ENCODE data around the gene TMEM94.

DNA sequence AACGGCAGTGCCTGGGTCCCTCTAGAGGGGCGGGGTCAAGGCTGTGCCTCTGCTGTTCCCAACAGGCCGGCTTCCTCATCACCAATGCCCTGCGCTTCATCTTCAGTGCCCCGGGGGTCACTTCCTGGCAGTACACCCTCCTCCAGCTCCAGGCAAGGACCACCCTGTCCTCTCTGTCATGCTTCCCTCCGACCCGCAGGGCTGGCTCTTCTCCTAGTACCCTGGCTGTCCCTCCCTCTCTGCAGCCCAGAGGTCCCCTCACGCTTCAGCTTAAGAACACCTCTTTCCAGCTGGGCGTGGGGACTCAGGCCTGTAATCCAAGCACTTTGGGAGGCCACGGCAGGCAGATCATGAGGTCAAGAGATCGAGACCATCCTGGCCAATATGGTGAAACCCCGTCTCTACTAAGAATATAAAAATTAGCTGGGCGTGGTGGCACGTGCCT lies 33.1 kb downstream of the TMEM94 start:
- TF ChIP-seq, protein P1, sequence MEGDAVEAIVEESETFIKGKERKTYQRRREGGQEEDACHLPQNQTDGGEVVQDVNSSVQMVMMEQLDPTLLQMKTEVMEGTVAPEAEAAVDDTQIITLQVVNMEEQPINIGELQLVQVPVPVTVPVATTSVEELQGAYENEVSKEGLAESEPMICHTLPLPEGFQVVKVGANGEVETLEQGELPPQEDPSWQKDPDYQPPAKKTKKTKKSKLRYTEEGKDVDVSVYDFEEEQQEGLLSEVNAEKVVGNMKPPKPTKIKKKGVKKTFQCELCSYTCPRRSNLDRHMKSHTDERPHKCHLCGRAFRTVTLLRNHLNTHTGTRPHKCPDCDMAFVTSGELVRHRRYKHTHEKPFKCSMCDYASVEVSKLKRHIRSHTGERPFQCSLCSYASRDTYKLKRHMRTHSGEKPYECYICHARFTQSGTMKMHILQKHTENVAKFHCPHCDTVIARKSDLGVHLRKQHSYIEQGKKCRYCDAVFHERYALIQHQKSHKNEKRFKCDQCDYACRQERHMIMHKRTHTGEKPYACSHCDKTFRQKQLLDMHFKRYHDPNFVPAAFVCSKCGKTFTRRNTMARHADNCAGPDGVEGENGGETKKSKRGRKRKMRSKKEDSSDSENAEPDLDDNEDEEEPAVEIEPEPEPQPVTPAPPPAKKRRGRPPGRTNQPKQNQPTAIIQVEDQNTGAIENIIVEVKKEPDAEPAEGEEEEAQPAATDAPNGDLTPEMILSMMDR (IDR thresholded peaks at IDR 0.05) = no peak
- TF ChIP-seq POLR2A (IDR thresholded peaks at IDR 0.05) = no peak
